Measurements from ENCODE around the gene SNX32. TPM values are rescaled to one million over a fixed set of nuclear protein-coding genes. Genes with fewer than 3 reads are reported as not detected.

Gene SNX32
- polyA plus RNA-seq, 2 of the 4 experiments (the other 2 are of a cell fraction), result 0.08 TPM; not detected in 1

GRCh38 chr11:65793625-65794400, 40.0 kb upstream of the SNX32 start:
- WGBS (ENCODE audit: missing lambda C conversion rate), result 79% methylated on average over 29 of the region's 29 CpGs
- H3K27ac ChIP-seq, result no peak overlapping the region
- POLR2A ChIA-PET, result interaction anchor here (0.9 kb wide), 1 partner anchor 81 kb away, joined by 3 read pairs; no protein-coding TSS in a partner anchor
- no peaks in the 10 kb centered on the region for H3K4me1 ChIP-seq
- no peak overlapping the region for H3K4me2 ChIP-seq
- ATAC-seq, result no peak
- no peak overlapping the region for H3K4me3 ChIP-seq
- no peak for FAIRE-seq
- TF ChIP-seq RFX5 (IDR thresholded peaks at IDR 0.05) (no peak), TFCP2L1 (CRISPR knock-in tag; IDR thresholded peaks at IDR 0.05) (no peak), EP300 (IDR thresholded peaks at IDR 0.05) (no peak), USF2 (IDR thresholded peaks at IDR 0.05) (no peak), CHD2 (IDR thresholded peaks at IDR 0.05; ENCODE audit: low read length, partially characterized antibody) (no peak), ESRRA (IDR thresholded peaks at IDR 0.05; ENCODE audit: borderline replicate concordance, low read length) (no peak), KDM1A (IDR thresholded peaks at IDR 0.05; ENCODE audit: low read depth) (no peak), CEBPB (IDR thresholded peaks at IDR 0.05) (no peak)
- DNase-seq (ENCODE audit: low read depth in 1 of 2, low spot score in 1 of 2), result no peak
- H3K9me3 ChIP-seq, result no peaks in the 10 kb centered on the region
- CTCF ChIA-PET, result interaction anchor here (1.3 to 19.2 kb wide), 5 partner anchors 8 to 66 kb away, joined by 4 to 173 read pairs (median 8); partner anchors contain the start of genes AP5B1 and MUS81

GRCh38 chr11:65794570-65795510, 38.9 kb upstream of the SNX32 start:
- FAIRE-seq, result no peak
- 78% methylated on average over 38 of the region's 42 CpGs for WGBS (ENCODE audit: missing lambda C conversion rate)
- ChIA-PET CTCF (interaction anchor here (1.3 to 19.2 kb wide), 3 partner anchors 16 to 65 kb away, joined by 5 to 173 read pairs (median 7); partner anchors contain the start of genes AP5B1 and MUS81), POLR2A (no interaction called here)
- Histone ChIP-seq H3K4me1 (no peaks in the 10 kb centered on the region), H3K27ac (no peak overlapping the region), H3K4me2 (no peak overlapping the region), H3K4me3 (no peak overlapping the region), H3K9me3 (no peaks in the 10 kb centered on the region)
- TF ChIP-seq FOXS1 (CRISPR knock-in tag; IDR thresholded peaks at IDR 0.05), result no peak
- TF ChIP-seq ATOH8 (CRISPR knock-in tag; IDR thresholded peaks at IDR 0.05; ENCODE audit: low read depth), result no peak
- TF ChIP-seq KDM5A (IDR thresholded peaks at IDR 0.05), result no peak
- no peak for TF ChIP-seq HDAC2 (IDR thresholded peaks at IDR 0.05)
- no peak for TF ChIP-seq POLR2AphosphoS2 (conservative IDR thresholded peaks at IDR 0.05; ENCODE audit: low read length)
- no peak for TF ChIP-seq JUN (IDR thresholded peaks at IDR 0.05)
- no peak for TF ChIP-seq HOXB5 (CRISPR knock-in tag; IDR thresholded peaks at IDR 0.05)
- TF ChIP-seq KDM1A (IDR thresholded peaks at IDR 0.05; ENCODE audit: low read depth), result no peak
- TF ChIP-seq ZC3H11A (IDR thresholded peaks at IDR 0.05), result no peak
- TF ChIP-seq RNF2 (IDR thresholded peaks at IDR 0.05; ENCODE audit: borderline replicate concordance, low read depth), result no peak
- no peak for TF ChIP-seq CTCF (IDR thresholded peaks at IDR 0.05)
- no peak for ATAC-seq
- DNase-seq (ENCODE audit: low read depth in 1 of 2, low spot score in 1 of 2), result no peak
